Stimulated activated CD8-positive, alpha-beta memory T cell treated with anti-CD3 and anti-CD28 coated beads, Interleukin-7, amount 100 ng/mL, for 1 hour (primary cell): ENCODE results near the gene ING3.
"Not testable (repeated sequence)": the region's sequence is repeated elsewhere in the genome, so short reads cannot be mapped to it uniquely, and the experiment has no call there.

ENCODE experiments used
- DNase-seq, 2 donors: peaks; one replicate each; pipeline ENCODE4 v3.0.0-alpha.2; 2020; ENCODE audit warnings: low read depth in 2 of 2

ING3 gene

GRCh38 chr7:121002048-121002756 is 51.6 kb downstream of the ING3 start:
- DNase-seq: no peak

GRCh38 chr7:121002757-121003200 is 52.2 kb downstream of the ING3 start:
- DNase-seq: no peak

GRCh38 chr7:121003986-121004685 is 53.6 kb downstream of the ING3 start:
- DNase-seq: no peak

GRCh38 chr7:121005058-121005457 is 54.5 kb downstream of the ING3 start:
- DNase-seq: not testable (repeated sequence)

GRCh38 chr7:121005996-121006584 is 55.5 kb downstream of the ING3 start:
- no peak for DNase-seq

- DNase-seq: no peak
Measured at GRCh38 chr7:121006711-121007315, 56.2 kb downstream of the ING3 start.

- DNase-seq: no peak
Measured at GRCh38 chr7:121008816-121009215, 58.2 kb downstream of the ING3 start.

GRCh38 chr7:121011401-121011800 is 60.8 kb downstream of the ING3 start:
- no peak for DNase-seq

- no peak for DNase-seq
Measured at GRCh38 chr7:121012170-121012874, 61.7 kb downstream of the ING3 start.

- DNase-seq: no peak
Measured at GRCh38 chr7:121012919-121013318, 62.3 kb downstream of the ING3 start.

GRCh38 chr7:121015560-121015959 is 65.0 kb downstream of the ING3 start:
- DNase-seq: no peak

GRCh38 chr7:121016966-121017365 is 66.4 kb downstream of the ING3 start:
- DNase-seq: no peak

GRCh38 chr7:121017586-121017985 is 67.0 kb downstream of the ING3 start:
- no peak for DNase-seq

GRCh38 chr7:121019018-121019417 is 68.4 kb downstream of the ING3 start:
- DNase-seq: no peak

GRCh38 chr7:121020249-121020988 is 69.8 kb downstream of the ING3 start:
- no peak for DNase-seq

GRCh38 chr7:121020989-121021969 is 70.7 kb downstream of the ING3 start:
- no peak for DNase-seq

GRCh38 chr7:121023194-121023593 is 72.6 kb downstream of the ING3 start:
- DNase-seq: no peak

GRCh38 chr7:121023683-121024511 is 73.3 kb downstream of the ING3 start:
- no peak for DNase-seq

GRCh38 chr7:121024611-121025010 is 74.0 kb downstream of the ING3 start:
- DNase-seq: no peak
